Mesenchymal stem cell (in vitro differentiated cells and primary cell): Measurements from ENCODE around the gene BASP1.

ENCODE experiments used
- DNase-seq: peaks from one replicate; pipeline ENCODE4 v3.0.0-alpha.2; 2013
- H2AFZ ChIP-seq: one replicate; pipeline ENCODE4 v1.6.1; 2013; ENCODE audit warnings: low read depth, mild to moderate bottlenecking, control low read depth, inconsistent platforms, low read length, moderate library complexity
- H2AK5ac ChIP-seq: 2 replicates; pipeline ENCODE4 v1.6.1; 2013; ENCODE audit warnings: low read length, moderate library complexity, mild to moderate bottlenecking, inconsistent platforms; ENCODE audit not compliant: severe bottlenecking
- H2BK120ac ChIP-seq: one replicate; pipeline ENCODE4 v1.6.1; 2013; ENCODE audit warnings: low read depth, mild to moderate bottlenecking, inconsistent platforms, low read length, moderate library complexity
- H2BK12ac ChIP-seq, 2 experiments: one replicate each; pipeline ENCODE4 v1.6.1; 2013; ENCODE audit warnings: inconsistent platforms in 2 of 2, low read length in 2 of 2, mild to moderate bottlenecking in 2 of 2, moderate library complexity in 2 of 2, control low read depth in 1 of 2
- H2BK15ac ChIP-seq: one replicate; pipeline ENCODE4 v1.6.1; 2013; ENCODE audit warnings: mild to moderate bottlenecking, low read depth, inconsistent platforms; ENCODE audit not compliant: poor library complexity, severe bottlenecking
- H2BK5ac ChIP-seq: 2 replicates; pipeline ENCODE4 v1.6.1; 2013; ENCODE audit warnings: low read depth, mild to moderate bottlenecking, low read length, control low read depth, inconsistent platforms; ENCODE audit not compliant: poor library complexity, severe bottlenecking
- H3K14ac ChIP-seq, 2 experiments: one replicate each; pipeline ENCODE4 v1.6.1; 2013; ENCODE audit warnings: inconsistent platforms in 2 of 2, low read length in 2 of 2, control low read depth in 1 of 2, mild to moderate bottlenecking in 1 of 2, moderate library complexity in 1 of 2
- H3K18ac ChIP-seq, 2 experiments: one replicate each; pipeline ENCODE4 v1.6.1; 2013; ENCODE audit warnings: inconsistent platforms in 2 of 2, low read length in 2 of 2, control low read depth in 1 of 2, low read depth in 1 of 2, mild to moderate bottlenecking in 1 of 2
- H3K23ac ChIP-seq, 2 experiments: one replicate each; pipeline ENCODE4 v1.6.1; 2013; ENCODE audit warnings: inconsistent platforms in 2 of 2, low read length in 2 of 2, mild to moderate bottlenecking in 2 of 2, moderate library complexity in 2 of 2, control low read depth in 1 of 2
- H3K27ac ChIP-seq: 2 replicates; pipeline ENCODE4 v1.5.1; 2013; ENCODE audit warnings: mild to moderate bottlenecking, moderate library complexity, low read length, control low read depth, inconsistent platforms; ENCODE audit not compliant: poor library complexity, severe bottlenecking
- H3K27me3 ChIP-seq, 2 experiments: 2 replicates each; pipeline versions ENCODE4 v1.6.1 to v1.7.0; 2013; ENCODE audit warnings: low read length in 2 of 2, mild to moderate bottlenecking in 2 of 2, moderate library complexity in 2 of 2, control low read depth in 1 of 2, inconsistent platforms in 1 of 2; ENCODE audit not compliant: control insufficient read depth in 1 of 2, insufficient read depth in 1 of 2
- H3K36me3 ChIP-seq, 2 experiments: 2 replicates each; pipeline versions ENCODE4 v1.6.1 to v1.7.0; 2013; ENCODE audit warnings: low read length in 2 of 2, control low read depth in 1 of 2, inconsistent platforms in 1 of 2, low read depth in 1 of 2, mild to moderate bottlenecking in 1 of 2; ENCODE audit not compliant: insufficient read depth in 2 of 2, control insufficient read depth in 1 of 2
- H3K4ac ChIP-seq, 2 experiments: one replicate each; pipeline ENCODE4 v1.6.1; 2013; ENCODE audit warnings: inconsistent platforms in 2 of 2, low read length in 2 of 2, mild to moderate bottlenecking in 2 of 2, moderate library complexity in 2 of 2, control low read depth in 1 of 2, low read depth in 1 of 2
- H3K4me1 ChIP-seq: 2 replicates; pipeline ENCODE4 v1.6.1; 2013; ENCODE audit warnings: low read depth, low read length, control low read depth; ENCODE audit not compliant: control insufficient read depth, insufficient read depth
- H3K4me2 ChIP-seq: 2 replicates; pipeline ENCODE4 v1.6.1; 2013; ENCODE audit warnings: low read length, mild to moderate bottlenecking, inconsistent platforms; ENCODE audit not compliant: poor library complexity, severe bottlenecking
- H3K4me3 ChIP-seq, 2 experiments: 2 replicates each; pipeline versions ENCODE4 v1.5.1 to v1.7.0; 2013; ENCODE audit warnings: low read length in 2 of 2, mild to moderate bottlenecking in 2 of 2, control low read depth in 1 of 2, low read depth in 1 of 2; ENCODE audit not compliant: insufficient read depth in 1 of 2
- H3K79me1 ChIP-seq: replicated peaks from 2 replicates; pipeline ENCODE4 v1.6.1; 2013; ENCODE audit warnings: mild to moderate bottlenecking, control low read depth, low read length, inconsistent platforms; ENCODE audit not compliant: poor library complexity, severe bottlenecking
- H3K9ac ChIP-seq: 2 replicates; pipeline ENCODE4 v1.7.0; 2013; ENCODE audit warnings: mild to moderate bottlenecking, low read length, moderate library complexity
- H3K9me3 ChIP-seq: 2 replicates; pipeline ENCODE4 v1.7.0; 2013; ENCODE audit warnings: mild to moderate bottlenecking, low read length; ENCODE audit not compliant: control insufficient read depth
- H4K8ac ChIP-seq: one replicate; pipeline ENCODE4 v1.6.1; 2013; ENCODE audit warnings: inconsistent platforms, mild to moderate bottlenecking, low read length, moderate library complexity
- H4K91ac ChIP-seq: one replicate; pipeline ENCODE4 v1.6.1; 2013; ENCODE audit warnings: mild to moderate bottlenecking, low read length, inconsistent platforms
- WGBS: methylation state at CpG from one replicate; pipeline ENCODE4 v1.1.7; 2013; ENCODE audit warnings: mixed read lengths; 5-methylcytosine and 5-hydroxymethylcytosine counted together

The BASP1 gene

GRCh38 chr5:17185349-17185748 is 32.1 kb upstream of the BASP1 start:
- no peak overlapping the region for H3K14ac ChIP-seq
- H2AK5ac ChIP-seq, result no peak overlapping the region
- DNase-seq, result peak; percentile 17
- H3K4me3 ChIP-seq, result no peak overlapping the region
- no peaks in the 10 kb centered on the region for H3K9me3 ChIP-seq
- no peaks in the 10 kb centered on the region for H3K36me3 ChIP-seq
- H3K18ac ChIP-seq, result peak overlapping the region; percentile 34 to 75
- H3K4ac ChIP-seq, result peak overlapping the region; percentile 24 to 62
- H2BK5ac ChIP-seq, result no peak overlapping the region
- H2AFZ ChIP-seq, result no peak overlapping the region
- H4K8ac ChIP-seq, result no peak overlapping the region
- no peak overlapping the region for H3K23ac ChIP-seq
- H2BK15ac ChIP-seq, result no peak overlapping the region
- peak overlapping the region; percentile 19 to 59 for H2BK12ac ChIP-seq
- H3K27ac ChIP-seq, result no peak overlapping the region
- no peak overlapping the region for H3K4me2 ChIP-seq
- no CpG with 5 or more reads among the region's 3 CpGs for WGBS
- no peak overlapping the region for H3K9ac ChIP-seq
- peak overlapping the region; percentile 57 for H4K91ac ChIP-seq
- H3K79me1 ChIP-seq, result no peaks in the 10 kb centered on the region
- H2BK120ac ChIP-seq, result peak overlapping the region; percentile 50
- no peaks in the 10 kb centered on the region for H3K27me3 ChIP-seq
- H3K4me1 ChIP-seq, result peaks cover 4% of the 10 kb centered on the region

GRCh38 chr5:17185773-17186172 is 31.7 kb upstream of the BASP1 start:
- DNase-seq, result peak; percentile 94
- Histone ChIP-seq H2AFZ (no peak overlapping the region), H3K14ac (no peak overlapping the region), H2BK15ac (no peak overlapping the region), H4K8ac (no peak overlapping the region), H2AK5ac (no peak overlapping the region), H3K36me3 (no peaks in the 10 kb centered on the region), H2BK5ac (no peak overlapping the region), H2BK12ac (peak overlapping the region in 1 of 2 experiments; percentile 81), H3K4ac (peak overlapping the region; percentile 42 to 93), H3K23ac (no peak overlapping the region), H3K4me2 (no peak overlapping the region), H3K27ac (no peak overlapping the region), H3K79me1 (no peaks in the 10 kb centered on the region), H4K91ac (peak overlapping the region; percentile 97), H3K9me3 (no peaks in the 10 kb centered on the region), H3K18ac (peak overlapping the region in 1 of 2 experiments; percentile 40), H3K4me1 (peaks cover 4% of the 10 kb centered on the region), H3K27me3 (no peaks in the 10 kb centered on the region), H3K9ac (peak overlapping the region; percentile 50), H2BK120ac (peak overlapping the region; percentile 97), H3K4me3 (no peak overlapping the region)
- WGBS, result 35% methylated on average over 3 of the region's 3 CpGs

- Histone ChIP-seq H4K91ac (peak overlapping the region; percentile 97), H2BK15ac (peak overlapping the region; percentile 95), H3K4me3 (no peak overlapping the region), H2AK5ac (no peak overlapping the region), H2BK120ac (peak overlapping the region; percentile 97), H3K9me3 (no peaks in the 10 kb centered on the region), H3K27ac (no peak overlapping the region), H3K27me3 (no peaks in the 10 kb centered on the region), H2BK5ac (no peak overlapping the region), H3K4ac (peak overlapping the region; percentile 42 to 93), H3K36me3 (no peaks in the 10 kb centered on the region), H3K14ac (peak overlapping the region in 1 of 2 experiments; percentile 78), H3K4me2 (no peak overlapping the region), H3K18ac (peak overlapping the region; percentile 40 to 98), H4K8ac (peak overlapping the region; percentile 66), H3K79me1 (no peaks in the 10 kb centered on the region), H3K23ac (no peak overlapping the region), H2BK12ac (peak overlapping the region; percentile 81 to 94), H3K4me1 (peaks cover 7% of the 10 kb centered on the region), H2AFZ (no peak overlapping the region), H3K9ac (peak overlapping the region; percentile 50)
- WGBS, result 84% methylated on average over 4 of the region's 4 CpGs
- peak; percentile 72 for DNase-seq
Measured at GRCh38 chr5:17186256-17186655, 31.2 kb upstream of the BASP1 start.

DNA sequence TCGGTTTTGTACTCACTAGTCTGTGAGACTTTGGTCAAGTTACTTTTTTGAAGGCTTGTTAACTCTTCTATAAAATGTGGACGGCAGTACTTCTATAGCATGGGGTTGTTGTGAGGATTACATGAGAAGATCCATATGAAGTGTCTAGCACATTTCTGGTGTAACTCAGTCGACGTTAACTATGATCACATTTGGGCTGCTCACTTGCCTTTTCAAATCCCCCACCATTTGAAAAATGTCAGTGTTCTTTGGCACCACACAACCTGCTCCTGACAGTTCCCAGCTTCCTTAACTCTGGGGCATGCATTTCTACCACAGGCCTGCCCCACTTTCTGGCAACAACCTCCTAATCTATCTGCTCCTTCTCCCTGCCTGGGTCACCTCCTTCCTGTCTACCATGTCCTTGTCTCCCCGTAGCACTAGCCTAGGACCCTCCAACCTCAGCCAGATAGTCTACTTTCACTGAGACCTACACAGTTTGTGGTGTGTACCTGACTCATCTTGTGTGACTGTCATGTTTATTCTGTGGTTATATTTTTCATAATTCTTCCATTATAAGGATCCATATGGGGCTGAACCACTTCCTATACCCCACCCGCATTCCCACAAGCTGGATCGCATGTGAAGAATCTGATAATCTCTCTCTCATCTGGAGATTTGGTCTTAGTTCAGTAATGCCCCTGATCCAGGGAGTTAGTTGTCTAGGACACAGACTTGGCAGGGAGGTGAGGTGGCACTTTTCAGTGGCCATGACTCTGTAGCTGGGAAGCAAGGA is 30.2 kb upstream of the BASP1 start:
- peak overlapping the region; percentile 90 for H4K8ac ChIP-seq
- H2BK15ac ChIP-seq, result peak overlapping the region; percentile 86
- H3K23ac ChIP-seq, result peak overlapping the region in 1 of 2 experiments; percentile 37
- H2BK12ac ChIP-seq, result peak overlapping the region; percentile 81 to 94
- peak overlapping the region; percentile 80 for H2BK120ac ChIP-seq
- H3K4ac ChIP-seq, result peak overlapping the region; percentile 82
- WGBS, result 76% methylated on average over 6 of the region's 7 CpGs
- no peak overlapping the region for H3K4me2 ChIP-seq
- no peaks in the 10 kb centered on the region for H3K36me3 ChIP-seq
- H2AFZ ChIP-seq, result peak overlapping the region; percentile 20
- H2BK5ac ChIP-seq, result no peak overlapping the region
- no peak overlapping the region for H3K9ac ChIP-seq
- no peaks in the 10 kb centered on the region for H3K27me3 ChIP-seq
- DNase-seq, result peak; percentile 61
- peak overlapping the region in 1 of 2 experiments; percentile 37 for H3K14ac ChIP-seq
- no peak overlapping the region for H3K27ac ChIP-seq
- no peaks in the 10 kb centered on the region for H3K79me1 ChIP-seq
- peaks cover 7% of the 10 kb centered on the region for H3K4me1 ChIP-seq
- no peaks in the 10 kb centered on the region for H3K9me3 ChIP-seq
- H2AK5ac ChIP-seq, result no peak overlapping the region
- H3K18ac ChIP-seq, result peak overlapping the region; percentile 86 to 97
- peak overlapping the region; percentile 91 for H4K91ac ChIP-seq
- no peak overlapping the region for H3K4me3 ChIP-seq
